GM23338 (cell line): ENCODE data around the gene UQCR11. TPM values are rescaled to one million over a fixed set of nuclear protein-coding genes. Genes with fewer than 3 reads are reported as not detected.

Experiments used
- polyA plus RNA-seq: library from polyadenylated mRNA; unstranded; fragments of >200 nt; fragmentation: Nextera tagmentation; extraction: Ambion mirVana; gene quantifications from 2 replicates; pipeline ENCODE4 v1.2.1, GENCODE V29; 2016
- small RNA-seq: library from RNA; depleted of rRNA; stranded (forward); fragments of <200 nt; gene quantifications from one replicate; pipeline ENCODE3, GENCODE V24; 2014; ENCODE audit warnings: low replicate concordance
- total RNA-seq: library from RNA; depleted of rRNA; stranded (reverse); fragments of >200 nt; shearing (Covaris generic); gene quantifications from 2 replicates; pipeline ENCODE4 v1.2.3, GENCODE V29; 2014; rRNA removed

UQCR11 gene
- total and polyA plus RNA-seq, 2 experiments from 2014 or later = 46.4 to 413 TPM

Small RNA genes lying within 50 kb of the gene (small RNA-seq; reads per million reads assigned to genes)
- not detected for gene AC005943.2
- gene RN7SL477P = not detected
- not detected for gene RNU6-1223P

Other genes starting within 250 kb of the UQCR11 start
- 128 and 132 TPM in 2 replicates for gene NDUFS7, start 221.6 kb downstream of the UQCR11 start, total RNA-seq
- 201 and 203 TPM in 2 replicates for gene NDUFS7, start 221.6 kb downstream of the UQCR11 start, polyA plus RNA-seq
- gene GAMT, start 203.9 kb downstream of the UQCR11 start, total RNA-seq = 21.5 and 27.3 TPM in 2 replicates
- 33.6 and 36.9 TPM in 2 replicates for gene GAMT, start 203.9 kb downstream of the UQCR11 start, polyA plus RNA-seq
- gene DAZAP1, start 197.9 kb downstream of the UQCR11 start, total RNA-seq = 180 and 194 TPM in 2 replicates
- gene DAZAP1, start 197.9 kb downstream of the UQCR11 start, polyA plus RNA-seq = 44.1 and 48.1 TPM in 2 replicates
- 2,953 and 3,723 TPM in 2 replicates for gene RPS15, start 167.1 kb downstream of the UQCR11 start, total RNA-seq
- 3,861 and 4,267 TPM in 2 replicates for gene RPS15, start 167.1 kb downstream of the UQCR11 start, polyA plus RNA-seq
- 14.3 and 18.3 TPM in 2 replicates for gene APC2, start 155.3 kb downstream of the UQCR11 start, total RNA-seq
- 1.4 TPM in 2 replicates for gene APC2, start 155.3 kb downstream of the UQCR11 start, polyA plus RNA-seq
- 61.1 and 64.9 TPM in 2 replicates for gene C19orf25, start 126.2 kb downstream of the UQCR11 start, total RNA-seq
- gene C19orf25, start 126.2 kb downstream of the UQCR11 start, polyA plus RNA-seq = 43.5 and 50.1 TPM in 2 replicates
- gene PCSK4, start 115.1 kb downstream of the UQCR11 start, total RNA-seq = 5.9 and 15.1 TPM in 2 replicates
- 3.8 and 5.6 TPM in 2 replicates for gene PCSK4, start 115.1 kb downstream of the UQCR11 start, polyA plus RNA-seq
- gene REEP6, start 114.3 kb downstream of the UQCR11 start, total RNA-seq = 14.3 and 15.2 TPM in 2 replicates
- gene REEP6, start 114.3 kb downstream of the UQCR11 start, polyA plus RNA-seq = 20.0 and 23.4 TPM in 2 replicates
- 0.10 TPM in 1 of 2 replicates, not detected in the other for gene ADAMTSL5, start 92.4 kb downstream of the UQCR11 start, total RNA-seq
- gene ADAMTSL5, start 92.4 kb downstream of the UQCR11 start, polyA plus RNA-seq = 0.70 and 0.97 TPM in 2 replicates
- 0.23 and 1.2 TPM in 2 replicates for gene PLK5, start 81.4 kb downstream of the UQCR11 start, total RNA-seq
- gene PLK5, start 81.4 kb downstream of the UQCR11 start, polyA plus RNA-seq = 0.97 and 1.4 TPM in 2 replicates
- 78.1 and 94.9 TPM in 2 replicates for gene MEX3D, start 37.1 kb downstream of the UQCR11 start, total RNA-seq
- gene MEX3D, start 37.1 kb downstream of the UQCR11 start, polyA plus RNA-seq = 12.4 and 12.5 TPM in 2 replicates
- gene MBD3, start 12.6 kb downstream of the UQCR11 start, total RNA-seq = 103 and 118 TPM in 2 replicates
- gene MBD3, start 12.6 kb downstream of the UQCR11 start, polyA plus RNA-seq = 27.6 and 28.5 TPM in 2 replicates
- 250 and 383 TPM in 2 replicates for gene TCF3, start 47.2 kb upstream of the UQCR11 start, total RNA-seq
- 166 and 186 TPM in 2 replicates for gene TCF3, start 47.2 kb upstream of the UQCR11 start, polyA plus RNA-seq
- not detected in 2 replicates for gene ONECUT3, start 148.0 kb upstream of the UQCR11 start, total RNA-seq
- not detected in 2 replicates for gene ONECUT3, start 148.0 kb upstream of the UQCR11 start, polyA plus RNA-seq
- gene ATP8B3, start 206.8 kb upstream of the UQCR11 start, total RNA-seq = 2.8 and 6.0 TPM in 2 replicates
- gene ATP8B3, start 206.8 kb upstream of the UQCR11 start, polyA plus RNA-seq = 1.7 and 2.1 TPM in 2 replicates
- gene REXO1, start 243.0 kb upstream of the UQCR11 start, total RNA-seq = 28.4 and 90.1 TPM in 2 replicates
- 20.2 and 23.5 TPM in 2 replicates for gene REXO1, start 243.0 kb upstream of the UQCR11 start, polyA plus RNA-seq